ENCODE results near the gene CD79B. TPM values are rescaled to one million over a fixed set of nuclear protein-coding genes. Genes with fewer than 3 reads are reported as not detected.
"Not testable (repeated sequence)": the region's sequence is repeated elsewhere in the genome, so short reads cannot be mapped to it uniquely, and the experiment has no call there.

The CD79B gene
- total RNA-seq, 1 experiment from 2014 or later = 3.1 TPM

- in situ Hi-C loops (cut with HindIII; ENCODE audit: low pct_unique_long_range_greater_than_20kb, low sequenced_read_pairs) = no loop called here
- DNase-seq (ENCODE audit: low read depth, low spot score) = no peak
Observed at GRCh38 chr17:63940584-63940983, 8.5 kb upstream of the CD79B start.

DNA sequence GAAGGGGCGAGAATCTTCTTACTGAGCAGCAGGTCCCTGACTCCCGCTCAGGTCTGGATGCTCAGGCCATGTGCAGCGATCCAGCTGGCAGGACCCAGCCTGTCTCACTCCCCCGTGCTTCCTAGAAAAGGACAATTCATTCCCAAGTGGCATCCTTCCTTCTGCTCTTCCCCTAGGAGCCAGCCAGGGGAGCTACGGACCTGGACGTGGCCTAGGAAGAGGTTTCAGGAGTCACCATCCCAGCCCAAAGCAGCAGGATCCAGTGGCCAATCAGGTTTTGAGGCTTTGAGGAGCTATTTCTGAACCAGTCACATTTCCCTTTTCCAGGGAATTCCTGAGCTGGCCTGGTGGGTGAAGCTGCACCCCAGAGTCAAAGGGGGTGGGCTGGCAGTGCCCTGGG is 7.8 kb upstream of the CD79B start:
- in situ Hi-C loops (cut with HindIII; ENCODE audit: low pct_unique_long_range_greater_than_20kb, low sequenced_read_pairs) = no loop called here
- DNase-seq (ENCODE audit: low read depth, low spot score) = no peak

DNA sequence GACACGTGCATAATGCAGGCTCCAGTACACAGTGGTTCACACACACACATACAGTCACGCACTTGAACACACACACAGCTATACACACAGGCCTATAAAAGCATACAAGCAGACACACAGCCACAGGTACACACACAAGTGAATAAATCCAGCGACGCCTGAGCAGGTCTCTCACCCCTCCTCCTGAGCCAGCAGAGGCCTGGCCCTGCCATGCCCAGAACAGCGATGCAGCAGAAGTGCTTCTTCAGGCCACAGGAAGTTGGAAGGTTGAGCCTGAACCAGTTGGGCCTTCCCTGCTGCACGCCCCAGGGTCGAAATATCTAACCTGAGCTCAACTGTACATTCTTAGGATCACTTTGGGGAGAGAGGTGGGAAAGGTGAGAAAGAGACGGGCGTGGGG is 7.3 kb upstream of the CD79B start:
- DNase-seq (ENCODE audit: low read depth, low spot score) = no peak
- in situ Hi-C loops (cut with HindIII; ENCODE audit: low pct_unique_long_range_greater_than_20kb, low sequenced_read_pairs) = no loop called here

- in situ Hi-C loops (cut with HindIII; ENCODE audit: low pct_unique_long_range_greater_than_20kb, low sequenced_read_pairs) = no loop called here
- no peak for DNase-seq (ENCODE audit: low read depth, low spot score)
Observed at GRCh38 chr17:63937920-63938319, 5.8 kb upstream of the CD79B start.

- in situ Hi-C loops (cut with HindIII; ENCODE audit: low pct_unique_long_range_greater_than_20kb, low sequenced_read_pairs) = no loop called here
- no peak for DNase-seq (ENCODE audit: low read depth, low spot score)
Observed at GRCh38 chr17:63937319-63937718, 5.2 kb upstream of the CD79B start.

DNA sequence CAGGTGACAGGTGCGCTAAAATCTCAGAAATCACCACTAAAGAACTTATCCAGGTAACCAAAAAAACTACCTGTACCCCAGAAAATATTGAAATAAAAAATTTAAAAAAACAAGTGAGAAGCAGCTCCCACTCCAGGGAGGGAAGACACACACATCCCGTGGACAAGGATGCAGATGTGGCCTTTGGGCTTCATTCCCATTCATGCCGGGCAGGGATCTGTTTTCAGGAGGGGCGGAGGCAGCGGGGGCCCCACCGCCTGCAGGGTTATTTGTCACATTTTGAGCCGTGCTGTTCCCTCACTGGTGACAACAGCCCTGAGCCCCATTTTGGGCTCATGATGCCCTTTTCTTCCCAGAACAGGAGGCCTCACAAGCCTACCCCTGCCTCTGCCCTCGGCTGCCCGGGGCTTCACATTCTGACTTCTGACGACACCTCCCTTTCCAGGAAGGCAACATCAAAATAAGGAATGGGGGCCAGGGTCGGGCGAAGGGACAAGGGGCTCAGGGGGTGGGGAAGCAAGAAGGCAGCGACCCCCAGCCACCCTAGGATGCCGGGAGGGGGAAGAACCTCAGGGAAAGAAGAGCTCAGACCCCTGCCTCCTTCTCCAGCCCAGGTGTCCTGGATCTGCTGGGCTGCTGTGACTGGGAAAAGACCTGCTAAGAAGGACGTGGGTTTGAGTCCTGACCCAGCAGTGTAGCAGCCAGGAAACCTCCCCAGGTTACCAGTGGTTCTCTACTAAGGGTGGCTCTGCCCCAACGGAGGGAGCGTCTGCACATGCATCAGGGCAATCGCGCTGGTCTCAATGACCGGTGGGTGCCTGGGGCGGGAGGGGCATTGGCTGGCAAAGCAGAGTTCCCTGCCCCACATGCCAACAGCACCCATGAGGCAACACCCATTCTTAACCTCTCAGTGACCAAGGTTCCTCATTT is 2.3 kb upstream of the CD79B start:
- in situ Hi-C loops (cut with HindIII; ENCODE audit: low pct_unique_long_range_greater_than_20kb, low sequenced_read_pairs) = no loop called here
- no peak for DNase-seq (ENCODE audit: low read depth, low spot score)

GRCh38 chr17:63933598-63933997 is 1.5 kb upstream of the CD79B start:
- in situ Hi-C loops (cut with HindIII; ENCODE audit: low pct_unique_long_range_greater_than_20kb, low sequenced_read_pairs) = no loop called here

DNA sequence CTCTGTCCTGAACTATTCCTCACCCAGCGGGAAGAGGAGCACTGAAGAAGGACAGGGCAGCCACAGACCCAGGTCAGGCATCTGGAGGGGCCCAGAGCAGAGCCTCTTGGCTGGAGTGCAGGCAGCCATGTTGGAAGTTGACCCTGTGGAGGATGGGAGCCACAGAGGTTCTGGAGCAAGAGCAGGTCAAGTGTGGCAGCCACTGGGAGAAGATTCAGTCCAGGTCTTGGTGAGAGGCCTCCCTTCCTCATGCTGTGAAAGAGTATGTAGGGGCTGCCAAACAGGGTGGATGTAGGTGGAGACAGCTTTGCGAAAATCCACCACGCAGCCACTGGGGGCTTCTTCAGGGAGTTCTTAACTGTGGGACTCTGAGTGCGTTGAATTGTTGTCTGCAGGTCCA is 590 bp upstream of the CD79B start:
- in situ Hi-C loops (cut with HindIII; ENCODE audit: low pct_unique_long_range_greater_than_20kb, low sequenced_read_pairs) = no loop called here
- no peak for DNase-seq (ENCODE audit: low read depth, low spot score)

More at GRCh38 chr17:63933598-63933997, 1.5 kb upstream of the CD79B start:
- no peak for DNase-seq (ENCODE audit: low read depth, low spot score)

- in situ Hi-C loops (cut with HindIII; ENCODE audit: low pct_unique_long_range_greater_than_20kb, low sequenced_read_pairs) = no loop called here
- DNase-seq (ENCODE audit: low read depth, low spot score) = no peak
Observed at GRCh38 chr17:63930951-63931575, 1.1 kb downstream of the CD79B start.

GRCh38 chr17:63929860-63930766 is 2.0 kb downstream of the CD79B start:
- DNase-seq (ENCODE audit: low read depth, low spot score) = peak; percentile 33
- in situ Hi-C loops (cut with HindIII; ENCODE audit: low pct_unique_long_range_greater_than_20kb, low sequenced_read_pairs) = no loop called here

DNA sequence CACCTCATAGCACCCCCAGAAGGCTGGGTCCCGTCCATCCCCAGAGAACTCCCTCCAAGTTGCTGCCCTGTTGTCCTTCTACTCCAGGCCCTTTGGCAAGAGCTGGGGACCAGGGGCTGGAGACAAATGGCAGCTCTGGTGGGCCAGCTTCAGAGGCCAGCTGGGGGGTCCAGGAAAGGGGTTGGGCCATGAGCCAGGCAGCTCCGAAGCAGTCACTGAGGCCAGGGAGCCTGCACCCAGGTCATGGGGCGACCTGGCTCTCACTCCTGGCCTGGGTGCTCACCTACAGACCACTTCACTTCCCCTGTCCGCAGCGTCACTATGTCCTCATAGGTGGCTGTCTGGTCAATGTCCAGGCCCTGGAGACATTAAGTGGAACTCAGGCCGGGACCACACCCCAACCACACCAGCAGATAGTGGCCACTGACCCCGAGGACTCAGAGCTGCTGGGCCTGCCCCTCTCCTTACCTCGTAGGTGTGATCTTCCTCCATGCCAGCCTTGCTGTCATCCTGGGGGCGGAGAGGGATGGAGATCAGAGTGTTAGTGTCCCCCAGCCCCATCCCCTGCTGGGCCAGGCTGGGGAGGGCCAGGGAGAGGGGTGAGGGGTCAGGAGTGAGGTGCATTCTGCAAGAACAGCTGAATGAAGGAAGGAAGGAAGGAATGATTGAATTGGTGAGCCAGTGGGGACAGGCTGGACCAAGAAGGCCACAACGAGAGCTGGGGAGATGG is 3.0 kb downstream of the CD79B start:
- no peak for DNase-seq (ENCODE audit: low read depth, low spot score)
- in situ Hi-C loops (cut with HindIII; ENCODE audit: low pct_unique_long_range_greater_than_20kb, low sequenced_read_pairs) = no loop called here

DNA sequence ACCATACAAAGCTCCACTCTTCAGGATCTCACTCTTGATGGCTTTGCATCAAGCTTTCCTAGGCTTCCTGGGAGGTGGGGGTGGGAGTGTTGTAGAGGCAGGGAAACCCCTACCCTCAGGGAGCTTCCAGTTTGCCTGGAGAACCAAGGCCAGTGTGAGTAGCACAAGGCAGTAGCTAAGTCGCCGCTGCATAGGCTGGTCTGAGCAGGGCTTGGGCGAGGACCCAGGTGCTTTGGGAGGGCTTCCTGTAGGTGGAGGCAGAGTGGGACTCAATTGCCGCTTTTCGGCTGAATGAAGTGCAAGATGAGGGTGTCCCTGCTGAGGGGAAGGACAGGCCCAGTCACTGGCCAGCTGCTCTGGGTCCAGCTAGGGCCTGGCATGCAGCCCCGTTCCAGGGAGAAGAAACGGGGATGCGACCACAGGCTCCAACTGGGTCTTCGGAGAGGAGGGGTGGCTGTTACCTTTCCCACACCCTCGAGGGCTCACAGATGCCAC is 3.9 kb downstream of the CD79B start:
- no peak for DNase-seq (ENCODE audit: low read depth, low spot score)
- in situ Hi-C loops (cut with HindIII; ENCODE audit: low pct_unique_long_range_greater_than_20kb, low sequenced_read_pairs) = no loop called here

GRCh38 chr17:63927464-63928171 is 4.5 kb downstream of the CD79B start:
- in situ Hi-C loops (cut with HindIII; ENCODE audit: low pct_unique_long_range_greater_than_20kb, low sequenced_read_pairs) = no loop called here
- no peak for DNase-seq (ENCODE audit: low read depth, low spot score)

DNA sequence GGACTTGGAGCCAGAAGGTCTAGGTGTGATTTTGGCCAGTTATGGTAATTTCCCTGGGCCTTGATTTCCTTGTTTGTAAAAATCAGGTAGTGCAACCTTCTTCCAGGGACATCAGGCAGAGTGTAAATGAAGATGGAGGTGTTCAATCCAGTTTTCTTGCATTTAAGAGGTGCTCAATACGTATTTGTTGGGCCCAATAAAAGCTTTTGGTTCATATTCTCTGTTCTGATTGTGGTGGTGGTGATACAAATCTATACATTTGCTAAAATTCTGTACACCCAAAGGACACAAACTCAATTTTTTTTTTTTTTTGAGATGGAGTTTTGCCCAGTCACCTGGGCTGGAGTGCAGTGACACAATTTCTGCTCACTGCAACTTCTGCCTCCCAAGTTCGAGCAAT is 6.0 kb downstream of the CD79B start:
- DNase-seq (ENCODE audit: low read depth, low spot score) = no peak
- in situ Hi-C loops (cut with HindIII; ENCODE audit: low pct_unique_long_range_greater_than_20kb, low sequenced_read_pairs) = no loop called here

DNA sequence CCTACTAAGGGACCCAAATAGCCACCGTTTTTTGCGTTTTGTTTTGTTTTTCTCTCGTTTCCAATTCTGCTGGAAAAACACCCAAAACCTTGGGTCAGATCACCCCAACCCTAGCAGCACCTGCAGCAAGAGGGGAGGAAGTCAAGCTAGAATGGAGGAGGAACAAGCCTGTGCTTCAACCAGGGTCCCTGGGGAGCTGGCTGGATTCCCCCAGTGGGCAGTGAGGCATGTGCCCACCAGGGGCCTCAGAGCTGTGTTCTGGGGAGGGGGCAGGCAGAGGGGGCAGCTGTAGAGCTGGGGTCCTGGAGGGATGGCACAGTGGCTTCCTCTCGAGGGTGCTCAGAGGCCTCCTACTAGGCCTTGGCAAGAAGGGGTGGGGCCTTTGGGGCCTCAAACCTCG is 6.5 kb downstream of the CD79B start:
- in situ Hi-C loops (cut with HindIII; ENCODE audit: low pct_unique_long_range_greater_than_20kb, low sequenced_read_pairs) = no loop called here

GRCh38 chr17:63922402-63922801 is 9.7 kb downstream of the CD79B start:
- DNase-seq (ENCODE audit: low read depth, low spot score); in situ Hi-C loops (cut with HindIII; ENCODE audit: low pct_unique_long_range_greater_than_20kb, low sequenced_read_pairs): not testable (repeated sequence)

More for the DNA sequence above, 6.5 kb downstream of the CD79B start:
- DNase-seq (ENCODE audit: low read depth, low spot score) = no peak

DNA sequence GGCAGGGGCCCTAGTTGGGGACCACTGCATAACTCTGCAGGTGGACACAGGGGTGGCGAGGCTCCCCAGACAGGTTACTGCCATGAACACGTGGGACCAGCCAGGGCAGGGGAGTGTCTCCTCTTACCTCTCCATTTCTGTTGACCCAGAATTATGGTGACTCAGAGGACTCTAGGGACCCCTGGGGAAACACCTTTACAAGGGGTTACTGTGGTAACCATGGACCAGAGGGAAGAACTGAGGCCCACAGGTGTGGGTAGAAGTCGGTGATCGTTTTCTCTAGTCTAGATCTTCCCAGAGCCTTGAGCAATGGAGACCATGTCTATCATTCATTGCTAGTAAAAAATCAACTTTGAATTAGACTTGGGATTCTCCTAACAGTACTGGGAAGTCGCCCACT is 11.4 kb downstream of the CD79B start:
- DNase-seq (ENCODE audit: low read depth, low spot score); in situ Hi-C loops (cut with HindIII; ENCODE audit: low pct_unique_long_range_greater_than_20kb, low sequenced_read_pairs): not testable (repeated sequence)

Data from SK-MEL-5 (cell line).